GM11168 (cell line): ENCODE measurements around the gene MAST3.

ENCODE experiments used
- in situ Hi-C: fragments of 300-500 bp; cut with MboI; formaldehyde crosslinking; loops from one replicate; pipeline ENCODE4 v1.12.0; 2022; ENCODE audit warnings: low sequenced_read_pairs; ENCODE audit not compliant: unreplicated experiment

MAST3 gene

DNA sequence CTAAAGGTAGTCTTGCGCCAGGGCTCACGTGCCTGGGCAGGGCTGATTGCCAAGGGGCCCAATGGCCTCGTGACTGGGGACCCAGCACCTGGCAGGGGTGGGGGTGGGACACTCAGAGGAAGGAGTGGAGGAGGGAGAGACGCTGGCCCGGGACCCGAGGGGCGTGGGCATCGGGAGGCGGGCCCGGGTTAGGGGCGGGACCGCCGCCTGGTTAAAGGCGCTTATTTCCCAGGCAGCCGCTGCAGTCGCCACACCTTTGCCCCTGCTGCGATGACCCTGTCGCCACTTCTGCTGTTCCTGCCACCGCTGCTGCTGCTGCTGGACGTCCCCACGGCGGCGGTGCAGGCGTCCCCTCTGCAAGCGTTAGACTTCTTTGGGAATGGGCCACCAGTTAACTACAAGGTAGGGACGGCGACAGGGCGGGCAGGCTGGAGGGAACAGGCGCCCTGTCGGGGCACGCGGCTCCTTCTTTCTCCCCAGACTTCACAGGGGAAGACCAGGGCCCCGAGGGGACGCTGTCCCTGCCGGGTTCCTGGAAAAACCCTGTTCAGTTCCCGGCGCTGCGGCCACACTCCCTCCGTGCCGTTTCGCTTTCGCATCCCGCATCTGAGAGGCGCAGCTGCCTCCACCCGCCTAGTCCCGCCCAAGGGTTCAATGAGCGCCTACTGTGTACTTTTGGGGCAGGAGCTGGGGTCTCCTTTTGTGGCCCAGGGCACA is 76.2 kb downstream of the MAST3 start, which contains the start of gene IFI30:
IFI30 (plus strand) TSS at position 242 of the 717 bp plus-strand sequence; CDS start at position 271, 29 bp downstream.
- in situ Hi-C loops = no loop called here

DNA sequence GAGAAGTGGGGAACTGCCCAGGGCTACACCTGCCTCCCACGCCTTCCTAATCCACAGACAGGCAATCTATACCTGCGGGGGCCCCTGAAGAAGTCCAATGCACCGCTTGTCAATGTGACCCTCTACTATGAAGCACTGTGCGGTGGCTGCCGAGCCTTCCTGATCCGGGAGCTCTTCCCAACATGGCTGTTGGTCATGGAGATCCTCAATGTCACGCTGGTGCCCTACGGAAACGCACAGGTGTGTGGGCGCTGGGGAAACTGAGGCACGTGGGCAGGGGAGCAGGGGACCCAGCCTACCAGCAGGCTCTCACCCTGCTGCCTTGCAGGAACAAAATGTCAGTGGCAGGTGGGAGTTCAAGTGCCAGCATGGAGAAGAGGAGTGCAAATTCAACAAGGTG is 77.4 kb downstream of the MAST3 start:
- in situ Hi-C loops = no loop called here

DNA sequence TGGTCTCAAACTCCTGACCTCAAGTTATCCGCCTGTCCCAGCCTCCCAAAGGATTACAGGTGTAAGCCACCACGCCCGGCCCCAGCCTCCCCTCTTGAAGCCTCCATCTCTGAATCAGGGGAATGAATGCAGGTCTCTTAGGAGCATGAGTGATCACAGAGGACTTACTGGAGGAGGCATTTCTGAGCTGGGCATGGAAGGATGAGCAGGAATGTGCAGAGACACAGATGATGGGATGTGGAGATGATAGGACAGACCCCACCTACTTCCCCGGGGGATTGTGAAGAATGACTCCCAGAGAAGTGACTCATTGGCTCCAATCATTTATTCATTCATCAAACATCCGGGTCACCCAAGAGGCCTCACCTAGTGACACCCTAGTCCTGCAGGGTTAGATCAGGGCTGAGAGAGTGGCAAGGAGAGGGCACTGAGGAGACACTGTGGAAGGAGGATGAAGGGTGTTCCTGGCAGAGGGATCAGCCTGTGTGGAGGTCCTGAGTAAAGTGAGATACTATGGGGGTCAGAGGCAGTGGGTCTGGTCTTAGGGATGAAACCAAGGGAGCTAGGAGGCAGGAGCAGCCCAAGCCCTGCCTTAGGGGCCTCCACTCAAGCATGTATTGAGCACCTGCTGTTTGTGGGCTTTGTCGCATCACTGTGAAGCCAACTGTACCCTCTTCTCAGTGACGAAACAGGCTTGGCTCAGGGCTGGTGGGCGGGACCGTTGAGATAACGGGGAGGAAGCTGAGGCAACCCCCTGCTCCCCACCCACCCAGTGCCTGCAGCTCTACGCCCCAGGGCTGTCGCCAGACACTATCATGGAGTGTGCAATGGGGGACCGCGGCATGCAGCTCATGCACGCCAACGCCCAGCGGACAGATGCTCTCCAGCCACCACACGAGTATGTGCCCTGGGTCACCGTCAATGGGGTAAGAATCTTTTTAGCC is 79.1 kb downstream of the MAST3 start:
- in situ Hi-C loops = no loop called here

DNA sequence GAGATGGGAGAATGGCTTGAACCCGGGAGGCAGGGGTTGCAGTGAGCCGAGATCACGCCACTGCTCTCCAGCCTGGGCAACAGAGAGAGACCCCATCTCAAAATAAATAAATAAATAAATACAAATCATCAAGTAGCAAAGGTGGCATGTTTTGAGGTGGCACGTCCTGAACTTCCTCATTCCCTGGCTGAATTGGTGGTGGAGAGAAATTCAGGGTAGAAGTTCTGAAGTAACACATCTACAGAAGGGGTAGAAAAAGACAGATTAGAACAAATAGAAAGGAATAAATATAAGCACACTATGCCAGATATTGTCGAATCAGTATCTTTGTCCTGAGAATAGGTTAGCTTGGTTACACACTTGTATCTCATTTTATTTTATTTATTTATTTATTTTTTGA is 82.4 kb downstream of the MAST3 start:
- in situ Hi-C loops = no loop called here

DNA sequence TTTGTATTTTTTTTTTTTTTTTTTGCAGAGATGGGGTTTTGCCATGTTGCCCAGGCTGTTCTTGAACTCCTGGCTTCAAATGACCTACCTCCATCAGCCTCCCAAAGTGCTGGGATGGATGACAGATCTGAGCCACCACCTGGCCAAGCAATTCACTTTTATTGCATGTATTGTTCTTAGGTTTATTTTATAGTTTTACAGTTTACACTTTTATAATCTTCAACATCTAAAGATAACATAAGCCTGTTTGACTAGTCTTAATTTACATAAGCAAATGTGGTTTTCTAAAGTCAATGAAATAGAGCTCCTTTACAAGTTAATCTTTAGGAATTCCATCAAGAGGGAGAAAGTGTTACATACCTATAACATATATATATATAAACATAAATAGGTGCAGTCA is 86.0 kb downstream of the MAST3 start:
- in situ Hi-C loops = no loop called here

DNA sequence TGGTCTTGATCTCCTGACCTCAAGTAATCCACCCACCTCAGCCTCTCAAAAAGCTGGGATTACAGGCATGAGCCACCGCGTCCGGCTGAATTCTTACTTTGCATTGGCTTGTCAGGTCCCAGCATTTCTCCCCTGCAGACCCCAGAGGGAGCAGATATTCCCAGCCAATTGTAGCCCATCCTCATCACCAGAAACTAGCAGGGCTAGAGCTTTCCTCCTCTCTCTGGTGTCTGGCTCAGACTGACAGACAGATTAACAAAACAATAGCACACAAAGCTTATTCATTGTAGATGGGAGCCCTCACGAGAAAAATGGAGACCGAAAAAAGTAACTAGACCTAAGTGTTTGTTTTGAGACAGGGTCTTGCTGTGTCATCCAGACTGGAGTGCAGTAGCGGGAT is 88.0 kb downstream of the MAST3 start:
- in situ Hi-C loops = no loop called here

DNA sequence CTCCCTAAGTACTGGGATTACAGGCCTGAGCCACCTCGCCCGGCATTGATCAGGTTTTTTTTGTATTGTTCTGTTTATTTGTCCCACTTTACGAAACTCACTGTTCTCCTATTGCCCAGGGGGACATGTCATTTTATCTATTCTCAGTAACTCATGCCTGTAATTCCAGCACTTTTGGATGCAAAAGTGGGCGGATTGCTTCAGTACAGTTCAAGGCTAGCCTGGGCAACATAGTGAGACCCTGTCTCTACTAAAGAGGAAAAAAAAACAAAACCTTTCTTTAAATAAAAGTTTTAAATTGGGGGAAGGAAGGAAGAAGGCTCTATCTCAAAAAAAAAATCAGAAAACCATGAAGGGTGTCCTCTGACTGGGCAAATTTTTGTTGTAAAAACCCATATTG is 92.7 kb downstream of the MAST3 start:
- in situ Hi-C loops = no loop called here

DNA sequence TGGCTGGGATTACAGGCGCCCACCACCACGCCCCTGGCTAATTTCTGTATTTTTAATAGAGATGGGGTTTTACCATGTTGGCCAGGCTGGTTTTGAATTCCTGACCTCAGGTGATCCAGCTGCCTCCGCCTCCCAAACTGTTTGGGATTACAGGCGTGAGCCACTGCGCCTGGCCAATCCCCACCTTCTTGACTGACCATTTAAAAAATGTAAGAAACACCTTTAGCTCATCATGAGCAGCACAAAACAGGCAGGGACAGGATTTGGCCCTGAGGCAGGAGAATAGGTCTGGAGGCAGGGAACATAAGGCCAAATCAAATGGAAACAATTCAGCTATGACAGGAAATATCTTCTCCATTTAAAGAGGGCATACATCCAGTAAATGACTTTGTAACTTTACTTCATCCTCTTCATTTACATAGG is 94.1 kb downstream of the MAST3 start:
- in situ Hi-C loops = no loop called here

DNA sequence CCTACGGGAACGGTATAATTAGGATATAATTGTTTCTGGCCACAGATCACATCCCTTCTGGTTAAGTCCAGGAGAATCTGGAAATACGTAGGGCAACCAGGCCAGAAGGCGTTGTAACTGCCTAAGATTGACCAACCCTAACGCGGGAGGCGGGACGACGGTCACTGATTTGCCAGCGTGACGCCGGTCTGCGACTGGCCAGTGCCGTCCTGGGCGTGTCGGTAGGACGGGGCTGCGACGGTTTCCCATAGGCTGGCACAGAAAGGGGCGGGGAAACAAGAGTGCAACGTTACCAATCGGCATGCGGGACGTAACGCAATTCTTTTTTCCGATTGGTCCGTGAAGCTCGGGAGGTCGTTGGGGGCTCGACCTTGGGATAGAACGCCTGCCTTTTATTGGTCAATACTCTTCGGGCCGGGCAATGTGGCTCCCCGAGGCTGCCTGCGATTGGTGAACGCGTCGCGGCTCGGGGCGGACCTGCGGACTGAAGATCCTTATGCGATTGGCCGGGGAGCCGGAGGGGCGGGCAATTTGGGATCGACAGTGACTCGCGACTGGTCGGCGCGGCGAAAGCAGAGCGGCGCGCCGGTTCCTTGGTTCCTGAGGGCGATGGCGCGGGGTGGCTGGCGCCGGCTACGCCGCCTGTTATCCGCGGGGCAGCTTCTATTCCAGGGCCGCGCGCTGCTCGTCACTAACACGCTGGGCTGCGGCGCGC is 95.3 kb downstream of the MAST3 start, which contains the start of gene MPV17L2:
MPV17L2 (plus strand) TSS at position 546 of the 715 bp plus-strand sequence; CDS start at position 610, 64 bp downstream.
- in situ Hi-C loops = no loop called here

DNA sequence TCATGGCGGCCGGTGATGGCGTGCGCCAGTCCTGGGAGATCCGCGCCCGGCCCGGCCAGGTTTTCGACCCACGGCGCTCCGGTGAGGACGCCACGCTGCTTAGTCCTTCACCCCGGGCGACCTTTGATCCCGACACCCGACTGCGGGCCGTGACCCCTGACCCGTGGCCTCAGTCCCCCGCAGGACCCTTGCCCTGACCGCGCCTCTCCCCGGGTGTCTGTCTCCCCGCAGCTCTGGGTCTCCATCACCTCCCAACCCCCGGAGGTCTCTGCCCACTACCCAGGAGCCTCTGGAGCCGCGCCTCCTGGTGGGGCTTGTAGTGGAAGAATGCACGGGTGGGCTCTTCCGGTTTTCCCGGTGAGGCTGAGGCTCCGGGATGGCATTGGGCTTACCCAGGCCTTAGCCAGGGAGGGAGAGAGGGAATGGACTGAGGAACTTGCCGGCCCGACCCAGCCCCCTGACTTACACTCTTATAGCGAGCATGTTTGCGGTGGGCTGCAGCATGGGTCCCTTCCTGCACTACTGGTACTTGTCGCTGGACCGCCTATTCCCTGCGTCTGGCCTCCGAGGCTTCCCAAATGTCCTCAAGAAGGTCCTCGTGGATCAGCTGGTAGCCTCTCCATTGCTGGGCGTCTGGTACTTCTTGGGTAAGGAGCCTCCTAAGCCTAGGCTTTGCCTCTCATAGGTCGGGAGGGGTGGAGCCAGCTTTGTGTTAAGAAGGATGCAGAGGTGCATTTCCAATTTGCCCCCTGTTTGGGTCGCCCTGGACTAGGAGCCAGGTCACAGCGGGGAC is 96.0 kb downstream of the MAST3 start:
- in situ Hi-C loops = no loop called here

DNA sequence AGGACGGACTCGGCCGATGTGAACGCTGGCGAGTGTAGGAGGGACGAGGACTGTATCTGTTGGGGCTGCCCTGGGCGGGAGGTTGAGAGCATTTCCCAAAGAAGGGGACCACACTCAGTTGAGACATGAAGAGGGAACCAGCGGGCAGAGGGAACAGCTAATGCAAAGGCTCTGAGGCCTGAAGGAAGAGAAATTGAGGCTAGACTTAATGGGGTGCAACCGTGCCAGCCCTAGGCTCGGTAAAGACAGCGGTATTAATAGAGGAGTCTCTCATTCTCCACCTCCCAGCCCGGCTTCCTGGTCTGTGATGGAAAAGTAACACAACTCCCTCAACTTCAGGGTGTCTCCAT is 96.6 kb downstream of the MAST3 start:
- in situ Hi-C loops = no loop called here

DNA sequence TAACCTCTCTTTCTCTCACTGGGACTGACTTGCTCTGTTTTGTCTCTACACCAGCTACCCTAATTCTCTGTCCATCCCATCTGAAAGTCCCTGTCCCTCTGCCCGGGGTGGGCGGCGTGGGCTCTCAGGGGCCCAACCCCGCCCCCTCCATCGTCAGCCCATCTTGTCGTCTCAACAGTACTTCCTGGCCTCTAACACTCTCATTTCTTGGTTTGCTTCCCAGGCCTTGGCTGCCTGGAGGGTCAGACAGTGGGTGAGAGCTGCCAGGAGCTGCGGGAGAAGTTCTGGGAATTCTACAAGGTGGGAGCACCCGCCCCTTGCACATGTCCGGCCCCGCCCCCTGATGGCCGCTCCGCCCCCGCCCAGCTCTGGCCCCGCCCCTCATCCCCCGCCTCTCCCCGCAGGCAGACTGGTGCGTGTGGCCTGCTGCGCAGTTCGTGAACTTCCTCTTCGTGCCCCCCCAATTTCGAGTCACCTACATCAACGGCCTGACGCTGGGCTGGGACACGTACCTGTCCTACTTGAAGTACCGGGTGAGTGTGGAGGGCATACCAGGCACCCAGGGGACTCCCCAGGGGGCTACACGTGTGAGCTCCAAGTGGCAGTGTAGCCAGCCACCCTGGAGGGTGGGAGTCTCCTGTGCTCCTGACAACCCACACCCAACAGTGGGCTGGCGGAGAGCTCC is 97.1 kb downstream of the MAST3 start:
- in situ Hi-C loops = no loop called here

DNA sequence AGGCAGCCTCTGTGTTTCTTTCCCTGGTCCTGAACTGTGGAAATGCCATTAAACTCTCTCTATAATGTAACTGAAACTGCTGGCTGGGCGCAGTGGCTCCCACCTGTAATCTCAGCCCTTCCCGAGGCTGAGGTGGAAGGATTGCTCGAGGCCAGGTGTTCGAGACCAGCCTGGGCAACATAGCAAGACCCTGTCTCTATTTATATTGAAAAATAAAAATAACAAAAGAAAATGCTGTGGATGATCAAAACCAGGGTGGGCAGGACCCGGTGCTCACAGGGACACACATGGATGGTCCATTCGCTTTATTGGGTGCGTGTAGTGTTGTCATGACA is 98.9 kb downstream of the MAST3 start:
- in situ Hi-C loops = no loop called here

DNA sequence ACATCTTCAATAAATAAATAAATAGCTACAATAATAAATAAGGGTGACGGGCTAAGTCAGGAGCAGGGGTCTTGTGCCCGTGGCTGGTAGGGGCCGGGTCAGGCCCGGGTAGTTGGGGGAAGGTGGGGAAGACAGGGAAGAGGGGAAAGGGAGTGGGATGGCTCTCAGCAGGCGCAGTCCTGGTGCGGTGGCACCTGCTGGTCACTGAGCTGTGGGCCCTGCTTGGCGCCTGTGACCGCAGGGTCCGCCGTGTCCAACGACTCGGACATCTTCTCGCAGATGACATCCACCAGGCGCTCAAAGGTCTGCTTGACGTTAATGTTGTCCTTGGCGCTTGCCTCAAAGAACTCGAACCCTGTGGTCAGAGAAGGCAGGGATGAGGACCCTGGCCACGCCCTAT is 99.7 kb downstream of the MAST3 start:
- in situ Hi-C loops = no loop called here

DNA sequence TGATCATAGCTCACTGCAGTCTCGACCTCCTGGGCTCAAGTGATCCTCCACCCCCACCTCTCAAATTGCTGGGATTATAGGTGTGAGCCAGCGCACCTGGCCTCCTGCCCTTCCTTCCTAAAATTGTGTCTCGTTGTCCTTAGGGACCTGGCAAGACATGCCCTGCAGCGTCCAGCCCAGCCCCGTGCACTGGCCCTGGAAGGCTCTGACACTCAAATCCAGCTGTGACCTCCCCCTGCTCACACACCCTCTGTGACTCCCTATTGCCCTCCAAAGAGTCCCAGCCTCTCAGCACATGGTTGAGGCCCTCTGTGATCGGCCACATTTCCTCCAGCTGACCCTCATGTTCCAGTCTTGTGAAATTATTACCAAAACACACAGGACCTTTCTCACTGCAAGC is 100.4 kb downstream of the MAST3 start:
- in situ Hi-C loops = no loop called here

DNA sequence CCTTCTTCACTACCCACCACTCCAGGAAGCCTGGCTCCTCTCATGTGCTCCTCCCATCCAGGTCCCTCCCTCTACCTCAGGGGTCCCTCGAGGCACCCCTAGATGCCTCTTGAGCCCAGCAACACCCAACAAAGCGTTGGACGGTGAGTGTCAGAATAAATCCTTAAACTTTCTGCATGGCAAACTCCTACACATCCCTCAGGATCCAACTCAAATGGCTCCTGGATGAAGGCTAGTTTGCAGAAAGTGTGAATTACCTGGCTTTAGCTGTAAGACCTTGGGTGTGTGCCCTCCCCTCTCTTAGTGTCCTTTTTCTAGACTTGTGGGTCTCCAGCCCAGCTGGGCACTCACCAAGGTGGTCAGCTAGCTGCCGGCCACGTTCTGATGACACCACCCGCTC is 100.8 kb downstream of the MAST3 start:
- in situ Hi-C loops = no loop called here
